PC-3 (cell line): ENCODE results near the gene PTPN3. TPM values are rescaled to one million over a fixed set of nuclear protein-coding genes. Genes with fewer than 3 reads are reported as not detected.
A peak's percentile ranks its signal among the peaks of the same experiment; 100 is the strongest.

Experiments used
- ATAC-seq: fragments of 200-7000 bp; cut with Tn5 transposase; 2 replicates; pipeline ENCODE4 v1.9.1; 2020; ENCODE audit warnings: mild to moderate bottlenecking, moderate library complexity
- BruUV-seq: library from RNA; stranded (reverse); fragments of 400-500 nt; replicated peaks from 2 replicates; lab custom pipeline; 2021; lab: Mats Ljungman, UMichigan
- CTCF ChIA-PET: fragments of 300-600 bp; sonication (Branson Sonifier 250); formaldehyde crosslinking; loops from one replicate; lab custom pipeline; 2022; ENCODE audit warnings: antibody characterized with exemption; lab: Charles Lee
- POLR2A ChIA-PET: fragments of 300-600 bp; sonication (Branson Sonifier 250); formaldehyde crosslinking; loops from one replicate; lab custom pipeline; 2022; ENCODE audit warnings: antibody characterized with exemption; ENCODE audit not compliant: unreplicated experiment; lab: Charles Lee
- DNase-seq: peaks from one replicate; pipeline ENCODE4 v3.0.0-alpha.2; 2015
- H2AFZ ChIP-seq: fragments of 300-600 bp; sonication (generic); 2 replicates; pipeline ENCODE4 v1.6.0; 2016; ENCODE audit warnings: antibody characterized with exemption, low read length
- H3F3A ChIP-seq: fragments of 300-600 bp; sonication (generic); one replicate; pipeline ENCODE4 v1.6.0; 2017; ENCODE audit warnings: antibody characterized with exemption, low read length, control low read depth, mild to moderate bottlenecking; ENCODE audit not compliant: unreplicated experiment
- H3K27ac ChIP-seq: fragments of 300-600 bp; sonication (generic); 2 replicates; pipeline ENCODE4 v1.5.1; 2016; ENCODE audit warnings: mild to moderate bottlenecking, low read length
- H3K27me3 ChIP-seq: fragments of 300-600 bp; sonication (generic); 2 replicates; pipeline ENCODE4 v1.6.1; 2016; ENCODE audit warnings: low read length, mixed read lengths
- H3K36me3 ChIP-seq: fragments of 300-600 bp; sonication (generic); 2 replicates; pipeline ENCODE4 v1.6.1; 2016; ENCODE audit warnings: low read depth, mixed run types, low read length, mixed read lengths
- H3K4me1 ChIP-seq: fragments of 300-600 bp; sonication (generic); 2 replicates; pipeline ENCODE4 v1.5.1; 2016; ENCODE audit warnings: low read length; ENCODE audit not compliant: insufficient read depth
- H3K4me2 ChIP-seq: fragments of 300-600 bp; sonication (generic); 2 replicates; pipeline ENCODE4 v1.6.0; 2016; ENCODE audit warnings: low read length
- H3K4me3 ChIP-seq: fragments of 300-600 bp; sonication (generic); 2 replicates; pipeline ENCODE4 v1.5.1; 2016; ENCODE audit warnings: mild to moderate bottlenecking, low read length, mixed read lengths
- H3K79me2 ChIP-seq: fragments of 300-600 bp; sonication (generic); 2 replicates; pipeline ENCODE4 v1.6.1; 2017; ENCODE audit warnings: low read length, mixed read lengths
- H3K9ac ChIP-seq: fragments of 300-600 bp; sonication (generic); 2 replicates; pipeline ENCODE4 v1.6.0; 2016; ENCODE audit warnings: mild to moderate bottlenecking, low read length
- H3K9me2 ChIP-seq: fragments of 300-600 bp; sonication (generic); replicated peaks from 2 replicates; pipeline ENCODE4 v1.6.1; 2016; ENCODE audit warnings: mixed run types, low read length, mixed read lengths
- H3K9me3 ChIP-seq: fragments of 300-600 bp; sonication (generic); 2 replicates; pipeline ENCODE4 v1.6.1; 2016; ENCODE audit warnings: low read length, mixed read lengths
- H4K20me1 ChIP-seq: fragments of 300-600 bp; sonication (generic); 2 replicates; pipeline ENCODE4 v1.6.1; 2016; ENCODE audit warnings: low read length, mixed read lengths
- EZH2 ChIP-seq: fragments of 300-600 bp; sonication (generic); IDR thresholded peaks from one replicate; pipeline ENCODE4 v1.6.1; 2017; ENCODE audit warnings: antibody characterized with exemption, mild to moderate bottlenecking, low read length; ENCODE audit not compliant: unreplicated experiment
- EZH2phosphoT487 ChIP-seq: fragments of 300-600 bp; sonication (generic); IDR thresholded peaks from 2 replicates; pipeline ENCODE4 v1.6.1; 2018; ENCODE audit warnings: mild to moderate bottlenecking, antibody characterized with exemption, low read length, borderline replicate concordance
- intact Hi-C: fragments of 100-400 bp; cut with micrococcal nuclease; formaldehyde crosslinking; loops from 2 replicates; pipeline ENCODE4 v1.9.0; 2023
- total RNA-seq: library from RNA; depleted of rRNA; stranded (reverse); fragments of >200 nt; gene quantifications from 2 replicates; pipeline ENCODE4 v1.2.3, GENCODE V29; 2014
- TF ChIP-seq, protein P1 (sequence below): fragments of 300-600 bp; sonication (generic); conservative IDR thresholded peaks from 2 replicates; pipeline ENCODE4 v1.5.1; 2017; ENCODE audit warnings: antibody characterized with exemption, low read depth, mild to moderate bottlenecking, low read length

PTPN3 gene
- total RNA-seq, 1 experiment from 2014 or later = 8.4 TPM

DNA sequence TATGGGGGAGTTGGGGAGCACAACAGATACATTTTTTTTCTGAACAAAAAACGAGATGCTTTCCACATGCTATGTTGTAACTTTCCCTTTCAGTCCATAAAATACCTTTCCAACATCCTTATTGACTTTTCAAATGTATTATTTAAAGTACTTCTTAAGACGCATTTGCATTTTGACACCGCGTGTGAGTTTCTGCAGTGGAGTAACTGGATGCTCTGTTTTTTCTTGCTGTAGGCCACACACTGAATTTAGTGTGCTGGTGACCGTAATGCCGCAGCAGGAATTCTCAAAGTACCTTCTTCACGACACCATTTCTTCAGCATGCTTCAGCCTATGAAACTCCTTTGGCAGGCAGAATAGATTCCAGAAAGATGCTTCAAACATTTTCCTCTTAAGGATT is 163.0 kb downstream of the PTPN3 start:
- Histone ChIP-seq H3F3A (no peaks in the 10 kb centered on the region), H3K27me3 (no peaks in the 10 kb centered on the region), H3K9ac (no peak overlapping the region), H3K36me3 (no peaks in the 10 kb centered on the region), H3K27ac (no peak overlapping the region), H3K9me2 (no peaks in the 10 kb centered on the region), H4K20me1 (no peaks in the 10 kb centered on the region), H3K4me2 (no peak overlapping the region), H2AFZ (no peak overlapping the region), H3K4me3 (no peak overlapping the region), H3K9me3 (no peaks in the 10 kb centered on the region), H3K79me2 (no peaks in the 10 kb centered on the region), H3K4me1 (peaks cover 16% of the 10 kb centered on the region)
- no peak for DNase-seq
- BruUV-seq = no TSS peak
- ChIA-PET POLR2A (no interaction called here), CTCF (no interaction called here)
- no peak for ATAC-seq
- intact Hi-C loops = no loop called here
- TF ChIP-seq EZH2 (no peak), EZH2phosphoT487 (no peak)
- TF ChIP-seq, protein P1, sequence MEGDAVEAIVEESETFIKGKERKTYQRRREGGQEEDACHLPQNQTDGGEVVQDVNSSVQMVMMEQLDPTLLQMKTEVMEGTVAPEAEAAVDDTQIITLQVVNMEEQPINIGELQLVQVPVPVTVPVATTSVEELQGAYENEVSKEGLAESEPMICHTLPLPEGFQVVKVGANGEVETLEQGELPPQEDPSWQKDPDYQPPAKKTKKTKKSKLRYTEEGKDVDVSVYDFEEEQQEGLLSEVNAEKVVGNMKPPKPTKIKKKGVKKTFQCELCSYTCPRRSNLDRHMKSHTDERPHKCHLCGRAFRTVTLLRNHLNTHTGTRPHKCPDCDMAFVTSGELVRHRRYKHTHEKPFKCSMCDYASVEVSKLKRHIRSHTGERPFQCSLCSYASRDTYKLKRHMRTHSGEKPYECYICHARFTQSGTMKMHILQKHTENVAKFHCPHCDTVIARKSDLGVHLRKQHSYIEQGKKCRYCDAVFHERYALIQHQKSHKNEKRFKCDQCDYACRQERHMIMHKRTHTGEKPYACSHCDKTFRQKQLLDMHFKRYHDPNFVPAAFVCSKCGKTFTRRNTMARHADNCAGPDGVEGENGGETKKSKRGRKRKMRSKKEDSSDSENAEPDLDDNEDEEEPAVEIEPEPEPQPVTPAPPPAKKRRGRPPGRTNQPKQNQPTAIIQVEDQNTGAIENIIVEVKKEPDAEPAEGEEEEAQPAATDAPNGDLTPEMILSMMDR = no peak

DNA sequence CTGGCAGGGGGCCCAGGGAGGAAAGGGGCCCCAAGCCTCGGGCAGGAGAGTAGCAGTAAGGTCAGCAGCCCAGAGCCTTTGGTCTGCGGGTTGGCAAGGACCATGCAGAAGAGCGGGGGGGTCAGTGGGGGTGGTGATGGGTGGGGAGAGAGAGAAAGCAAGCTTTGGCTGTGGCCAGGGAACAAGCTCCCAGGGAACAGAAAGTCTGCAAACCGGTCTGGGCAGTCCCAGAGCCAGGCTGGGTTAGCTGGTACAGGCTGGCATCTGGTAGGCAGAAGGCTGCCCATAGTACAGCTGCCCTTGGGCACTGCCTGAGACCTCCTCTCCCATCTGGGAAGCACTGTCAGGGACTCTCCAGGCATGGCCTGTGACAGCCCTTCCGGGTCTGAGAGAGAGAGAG is 166.8 kb downstream of the PTPN3 start:
- H3K9me2 ChIP-seq = no peaks in the 10 kb centered on the region
- H4K20me1 ChIP-seq = no peaks in the 10 kb centered on the region
- 0 out of 2 replicates have a peak overlapping the region, but pooled peaks have one; percentile 38 for H2AFZ ChIP-seq
- no peaks in the 10 kb centered on the region for H3K9me3 ChIP-seq
- H3K4me2 ChIP-seq = peak overlapping the region; percentile 70
- H3K27ac ChIP-seq = peak overlapping the region; percentile 80
- BruUV-seq = no TSS peak
- H3K36me3 ChIP-seq = no peaks in the 10 kb centered on the region
- ChIA-PET CTCF (interaction anchor here (0.5 to 1.1 kb wide), 3 partner anchors 77 to 148 kb away, joined by 3 to 8 read pairs (median 3); no protein-coding TSS in a partner anchor), POLR2A (no interaction called here)
- intact Hi-C loops = no loop called here
- no peaks in the 10 kb centered on the region for H3K27me3 ChIP-seq
- H3K9ac ChIP-seq = no peak overlapping the region; the same call in 1 of the 2 replicates
- TF ChIP-seq EZH2phosphoT487 (no peak), EZH2 (no peak)
- TF ChIP-seq, protein P1 = no peak
- H3K4me1 ChIP-seq = peaks cover 47% of the 10 kb centered on the region
- ATAC-seq (peak; percentile 71), DNase-seq (peak; percentile 88)
- no peak overlapping the region for H3K4me3 ChIP-seq
- no peaks in the 10 kb centered on the region for H3K79me2 ChIP-seq
- no peaks in the 10 kb centered on the region for H3F3A ChIP-seq

DNA sequence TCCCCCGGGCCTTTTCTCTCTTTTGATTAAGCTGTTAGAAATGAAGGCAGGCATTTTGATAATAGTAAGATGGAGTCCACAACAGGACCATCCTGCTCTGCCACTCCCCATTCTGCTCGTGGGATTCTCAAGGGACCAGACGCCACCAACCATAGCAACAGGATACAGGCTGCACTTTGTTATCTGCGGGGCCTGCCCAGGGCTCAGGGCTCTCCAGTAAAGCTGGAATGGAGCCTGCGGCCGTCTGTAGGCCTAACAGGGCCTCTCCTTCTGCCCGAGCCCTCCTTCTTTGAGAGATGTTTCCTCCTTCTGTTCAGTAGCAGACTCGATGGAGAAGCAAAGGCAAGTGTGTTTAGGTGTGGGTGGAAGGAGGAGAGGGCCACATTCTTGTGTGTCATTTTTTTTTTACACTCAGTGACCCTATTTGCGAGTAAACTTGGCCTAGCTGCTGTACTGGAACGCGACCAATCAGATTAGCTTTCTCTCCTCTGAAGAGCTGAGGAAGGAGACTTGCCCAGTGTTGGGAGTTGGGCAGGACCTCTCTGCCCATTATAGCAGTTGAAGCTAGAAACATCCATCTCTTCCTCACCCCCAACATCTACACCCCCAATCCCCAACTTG is 168.4 kb downstream of the PTPN3 start:
- no peaks in the 10 kb centered on the region for H3K9me3 ChIP-seq
- intact Hi-C loops = no loop called here
- DNase-seq = no peak
- no peak for TF ChIP-seq EZH2
- no peak for TF ChIP-seq EZH2phosphoT487
- TF ChIP-seq, protein P1 = no peak
- H3K27ac ChIP-seq = peak overlapping the region; percentile 82
- ATAC-seq = peak; percentile 11
- H3F3A ChIP-seq = no peaks in the 10 kb centered on the region
- BruUV-seq = no TSS peak
- H3K27me3 ChIP-seq = no peaks in the 10 kb centered on the region
- ChIA-PET POLR2A (no interaction called here), CTCF (no interaction called here)
- no peaks in the 10 kb centered on the region for H4K20me1 ChIP-seq
- peaks cover 49% of the 10 kb centered on the region for H3K4me1 ChIP-seq
- H3K9me2 ChIP-seq = no peaks in the 10 kb centered on the region
- peak overlapping the region; percentile 10; the same call in 1 of the 2 replicates for H3K4me3 ChIP-seq
- H3K4me2 ChIP-seq = peak overlapping the region; percentile 61
- peak overlapping the region; percentile 69 for H2AFZ ChIP-seq
- H3K9ac ChIP-seq = peak overlapping the region; percentile 59
- no peaks in the 10 kb centered on the region for H3K79me2 ChIP-seq
- H3K36me3 ChIP-seq = no peaks in the 10 kb centered on the region
